ENCODE results near the gene ATP6V0A1.

GRCh38 chr17:42484304-42484703 is 25.6 kb downstream of the ATP6V0A1 start:
- no peak for TF ChIP-seq EZH2 (IDR thresholded peaks at IDR 0.05; ENCODE audit: borderline replicate concordance, low read depth, low read length, severe bottlenecking)
- no peak for TF ChIP-seq POLR2A (IDR thresholded peaks at IDR 0.05; ENCODE audit: low read depth, low read length)
- no peak for TF ChIP-seq POLR2AphosphoS5 (IDR thresholded peaks at IDR 0.05; ENCODE audit: insufficient read depth, low read depth, low read length)
- TF ChIP-seq, protein P1, sequence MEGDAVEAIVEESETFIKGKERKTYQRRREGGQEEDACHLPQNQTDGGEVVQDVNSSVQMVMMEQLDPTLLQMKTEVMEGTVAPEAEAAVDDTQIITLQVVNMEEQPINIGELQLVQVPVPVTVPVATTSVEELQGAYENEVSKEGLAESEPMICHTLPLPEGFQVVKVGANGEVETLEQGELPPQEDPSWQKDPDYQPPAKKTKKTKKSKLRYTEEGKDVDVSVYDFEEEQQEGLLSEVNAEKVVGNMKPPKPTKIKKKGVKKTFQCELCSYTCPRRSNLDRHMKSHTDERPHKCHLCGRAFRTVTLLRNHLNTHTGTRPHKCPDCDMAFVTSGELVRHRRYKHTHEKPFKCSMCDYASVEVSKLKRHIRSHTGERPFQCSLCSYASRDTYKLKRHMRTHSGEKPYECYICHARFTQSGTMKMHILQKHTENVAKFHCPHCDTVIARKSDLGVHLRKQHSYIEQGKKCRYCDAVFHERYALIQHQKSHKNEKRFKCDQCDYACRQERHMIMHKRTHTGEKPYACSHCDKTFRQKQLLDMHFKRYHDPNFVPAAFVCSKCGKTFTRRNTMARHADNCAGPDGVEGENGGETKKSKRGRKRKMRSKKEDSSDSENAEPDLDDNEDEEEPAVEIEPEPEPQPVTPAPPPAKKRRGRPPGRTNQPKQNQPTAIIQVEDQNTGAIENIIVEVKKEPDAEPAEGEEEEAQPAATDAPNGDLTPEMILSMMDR (IDR thresholded peaks at IDR 0.05; ENCODE audit: extremely low read depth in 1 of 2, insufficient read depth in 1 of 2, low read depth in 1 of 2, low read length in 2 of 2) = no peak
- no peak for TF ChIP-seq GATA2 (IDR thresholded peaks at IDR 0.05; ENCODE audit: insufficient read depth, insufficient read length, low read depth, low read length)
- no peak for TF ChIP-seq JUN (IDR thresholded peaks at IDR 0.05; ENCODE audit: borderline replicate concordance, insufficient read depth, insufficient read length, low read depth)
- no peak for TF ChIP-seq MYC (IDR thresholded peaks at IDR 0.05; ENCODE audit: low read depth, low read length)
- no peak for TF ChIP-seq MAX (IDR thresholded peaks at IDR 0.05; ENCODE audit: insufficient read depth, insufficient read length)
- no peak for TF ChIP-seq FOS (IDR thresholded peaks at IDR 0.05; ENCODE audit: borderline replicate concordance, insufficient read depth, low read length)

Data from endothelial cell of umbilical vein (primary cell).